Gastroesophageal sphincter (tissue), 3 donors: ENCODE measurements around the gene ENTHD1.

Experiments
- CTCF ChIP-seq, 4 experiments: fragments of 200-600 bp in 2 of 4; fragments of 450-650 bp in 2 of 4; sonication (generic) in 1 of 4; IDR thresholded peaks; one replicate each; pipeline ENCODE4 v1.5.1; 2017 to 2019; ENCODE audit warnings: antibody characterized with exemption in 4 of 4, mild to moderate bottlenecking in 2 of 4, moderate library complexity in 2 of 4
- EP300 ChIP-seq: sonication (generic); formaldehyde crosslinking; IDR thresholded peaks from one replicate; pipeline ENCODE4 v1.6.1; 2017; ENCODE audit warnings: antibody characterized with exemption, mild to moderate bottlenecking
- POLR2A ChIP-seq, 2 donors: fragments of 450-650 bp; IDR thresholded peaks; one replicate each; pipeline ENCODE4 v1.6.1; 2017; ENCODE audit warnings: antibody characterized with exemption in 2 of 2, mild to moderate bottlenecking in 2 of 2, moderate library complexity in 1 of 2
- POLR2AphosphoS5 ChIP-seq: sonication (generic); formaldehyde crosslinking; IDR thresholded peaks from one replicate; pipeline ENCODE4 v1.6.1; 2017; ENCODE audit warnings: antibody characterized with exemption

GRCh38 chr22:39920134-39920743, 26.7 kb upstream of the ENTHD1 start:
- TF ChIP-seq POLR2AphosphoS5 (no peak), CTCF (IDR thresholded peaks at IDR 0.05) (no peak), POLR2A (IDR thresholded peaks at IDR 0.05) (no peak), EP300 (no peak)
